OCI-LY1 (cell line): ENCODE data around the gene COLEC12.

Source experiments
- CTCF ChIP-seq: fragments of 200-600 bp; sonication (generic), shearing (Covaris generic); IDR thresholded peaks from 2 replicates; pipeline ENCODE4 v1.5.1; 2017; ENCODE audit warnings: mild to moderate bottlenecking, antibody characterized with exemption, low read length, moderate library complexity, mixed read lengths
- EZH2 ChIP-seq: fragments of 200-600 bp; sonication (generic), shearing (Covaris generic); IDR thresholded peaks from 2 replicates; pipeline ENCODE4 v1.8.0; 2017; ENCODE audit warnings: borderline replicate concordance, mixed run types, mild to moderate bottlenecking, antibody characterized with exemption, low read length, moderate library complexity, mixed read lengths

DNA sequence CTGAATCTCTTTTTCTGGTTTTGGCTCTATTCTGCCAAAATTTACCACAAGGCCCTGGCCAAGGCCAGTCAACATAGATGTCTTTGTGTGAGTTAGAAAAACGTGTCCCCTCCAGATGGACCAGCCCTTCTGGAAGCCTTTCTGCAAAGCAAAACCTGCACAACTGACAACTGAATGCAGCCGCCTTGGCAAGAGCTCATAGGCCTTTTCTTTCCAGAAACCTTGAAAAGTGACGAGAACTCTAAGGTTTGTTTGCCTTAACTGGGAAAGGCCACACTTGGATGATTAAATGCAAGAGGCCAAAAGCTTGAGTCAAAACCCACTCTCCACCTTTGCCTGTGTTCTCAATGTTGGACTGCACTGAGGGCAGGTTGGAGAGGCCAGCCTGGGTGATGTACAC lies 103.9 kb downstream of the COLEC12 start:
- TF ChIP-seq CTCF, result no peak
- TF ChIP-seq EZH2, result no peak
